ENCODE results near the gene C18orf63. TPM values are rescaled to one million over a fixed set of nuclear protein-coding genes. Genes with fewer than 3 reads are reported as not detected.
"Not testable (repeated sequence)": the region's sequence is repeated elsewhere in the genome, so short reads cannot be mapped to it uniquely, and the experiment has no call there.

The C18orf63 gene
- total RNA-seq, 2 experiments from 2014 or later, result not detected

- no peak overlapping the region for H3K27ac Mint-ChIP-seq
- intact Hi-C loops (cut with micrococcal nuclease), result no loop called here
- H3K4me3 Mint-ChIP-seq, result no peak overlapping the region
- POLR2A ChIA-PET, result no interaction called here
- H3K36me3 Mint-ChIP-seq, result peaks cover 3% of the 10 kb centered on the region
- no peak for DNase-seq
- H3K9me3 Mint-ChIP-seq, result no peaks in the 10 kb centered on the region
- peaks cover 12% of the 10 kb centered on the region for H3K4me1 Mint-ChIP-seq (ENCODE audit: low read depth)
- CTCF ChIA-PET, result no interaction called here
- no peaks in the 10 kb centered on the region for H3K27me3 Mint-ChIP-seq
Observed at GRCh38 chr18:74289137-74289536, 26.5 kb upstream of the C18orf63 start.

DNA sequence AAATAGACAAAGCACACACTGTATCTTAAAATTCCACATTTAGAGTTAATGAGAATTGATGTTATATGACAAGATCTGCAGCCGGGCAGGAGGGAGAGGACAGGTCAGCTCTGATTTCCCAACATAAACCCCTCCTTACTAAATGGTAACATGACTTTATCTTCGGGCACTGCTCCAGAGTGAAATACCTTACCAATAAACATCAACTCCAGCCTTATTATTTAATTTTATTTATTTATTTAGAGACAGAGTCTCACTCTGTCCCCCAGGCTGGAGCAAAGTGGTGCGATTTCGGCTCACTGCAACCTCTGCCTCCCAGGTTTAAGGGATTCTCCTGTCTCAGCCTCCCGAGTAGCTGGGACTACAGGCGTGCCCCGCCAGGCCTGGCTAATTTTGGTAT is 25.6 kb upstream of the C18orf63 start:
- peak overlapping the region; percentile 88 for H3K4me3 Mint-ChIP-seq
- intact Hi-C loops (cut with micrococcal nuclease), result loop anchor here (5.0 kb wide), 1 partner anchor 82 kb away; no protein-coding TSS in a partner anchor
- POLR2A ChIA-PET, result no interaction called here

DNA sequence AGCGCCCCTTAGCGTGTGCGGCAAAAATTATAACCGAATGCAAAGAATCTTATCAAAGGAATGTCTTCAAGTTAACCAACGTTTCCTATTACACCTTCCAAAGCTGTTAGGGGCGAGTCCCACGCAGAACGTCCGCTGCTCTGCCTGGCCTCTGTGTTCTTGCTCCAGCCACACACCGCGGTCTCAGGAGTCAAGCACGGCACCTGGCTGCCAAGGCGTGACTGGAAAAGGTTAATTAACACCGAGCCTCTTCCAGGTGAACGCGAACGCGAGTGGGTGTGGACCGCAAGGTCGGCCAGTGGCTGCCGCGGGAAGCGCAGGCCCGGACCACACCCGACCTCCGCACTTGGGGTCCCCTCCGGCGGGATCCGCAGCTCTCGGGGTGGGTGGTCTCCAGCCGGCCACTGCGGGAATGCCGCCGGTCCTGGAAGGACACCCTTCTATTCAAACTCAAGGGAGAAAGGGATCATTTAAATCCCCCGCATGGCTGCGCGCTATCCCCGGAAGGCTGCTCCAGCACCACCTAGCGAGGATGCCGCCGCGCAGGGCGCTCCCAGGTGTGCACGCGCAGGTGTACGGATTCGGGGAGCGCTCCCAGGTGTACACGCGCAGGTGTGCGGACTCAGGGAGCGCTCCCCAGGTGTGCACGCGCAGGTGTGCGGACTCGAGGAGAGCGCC is 24.7 kb upstream of the C18orf63 start:
- Mint-ChIP-seq H3K36me3 (peaks cover 3% of the 10 kb centered on the region), H3K4me3 (peak overlapping the region; percentile 88), H3K27me3 (no peaks in the 10 kb centered on the region), H3K27ac (no peak overlapping the region), H3K9me3 (no peaks in the 10 kb centered on the region), H3K4me1 (ENCODE audit: low read depth) (peaks cover 12% of the 10 kb centered on the region)
- POLR2A ChIA-PET, result no interaction called here
- no peak for DNase-seq
- CTCF ChIA-PET, result no interaction called here
- intact Hi-C loops (cut with micrococcal nuclease), result loop anchor here (5.0 kb wide), 1 partner anchor 81 kb away; no protein-coding TSS in a partner anchor

More for the DNA sequence above, 25.6 kb upstream of the C18orf63 start:
- CTCF ChIA-PET, result no interaction called here
- Mint-ChIP-seq H3K36me3 (peaks cover 3% of the 10 kb centered on the region), H3K27me3 (no peaks in the 10 kb centered on the region), H3K27ac (no peak overlapping the region), H3K9me3 (no peaks in the 10 kb centered on the region), H3K4me1 (ENCODE audit: low read depth) (peaks cover 12% of the 10 kb centered on the region)
- no peak for DNase-seq

GRCh38 chr18:74291472-74291770 is 24.2 kb upstream of the C18orf63 start:
- Mint-ChIP-seq H3K27me3 (no peaks in the 10 kb centered on the region), H3K27ac (no peak overlapping the region), H3K36me3 (peaks cover 3% of the 10 kb centered on the region), H3K4me1 (ENCODE audit: low read depth) (peaks cover 12% of the 10 kb centered on the region), H3K4me3 (peak overlapping the region; percentile 88), H3K9me3 (no peaks in the 10 kb centered on the region)
- no peak for DNase-seq
- ChIA-PET POLR2A (no interaction called here), CTCF (no interaction called here)
- intact Hi-C loops (cut with micrococcal nuclease), result loop anchor here (5.0 kb wide), 1 partner anchor 81 kb away; no protein-coding TSS in a partner anchor

- Mint-ChIP-seq H3K27ac (peak within 1 kb of the TSS; percentile 57), H3K27me3 (no peaks in the 10 kb centered on the region), H3K4me3 (peak within 1 kb of the TSS; percentile 88), H3K9me3 (no peaks in the 10 kb centered on the region), H3K36me3 (peaks cover 3% of the 10 kb centered on the region), H3K4me1 (ENCODE audit: low read depth) (peaks cover 12% of the 10 kb centered on the region)
- CTCF ChIA-PET, result no interaction called here
- intact Hi-C loops (cut with micrococcal nuclease), result loop anchor here (1.0 to 5.0 kb wide), 5 partner anchors 80 to 305 kb away; partner anchors contain the start of genes TIMM21 and ZNF407
- DNase-seq, result peak; percentile 98
- POLR2A ChIA-PET, result no interaction called here
Observed at GRCh38 chr18:74291771-74292540, 23.7 kb upstream of the C18orf63 start, which contains the start of gene CYB5A. Gene CYB5A (minus strand): TSS chr18:74291963. CDS start chr18:74291875, 88 bp downstream.

DNA sequence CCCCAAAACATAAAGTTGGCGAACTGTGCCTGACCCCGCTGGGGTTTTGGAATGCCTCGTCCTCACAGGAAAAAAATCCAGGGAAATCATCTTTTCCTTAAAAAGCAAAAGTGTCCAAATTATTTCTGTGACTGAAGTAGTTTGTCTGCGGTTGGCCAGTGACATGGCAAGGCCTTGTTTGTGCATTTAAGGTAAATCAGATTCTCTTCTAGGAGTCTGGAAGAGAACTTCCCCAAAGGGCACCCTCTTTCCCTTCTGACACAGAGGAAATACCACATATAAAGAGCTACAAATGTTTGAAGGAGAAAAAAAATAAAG is 23.1 kb upstream of the C18orf63 start:
- H3K36me3 Mint-ChIP-seq, result peaks cover 3% of the 10 kb centered on the region
- CTCF ChIA-PET, result no interaction called here
- no peaks in the 10 kb centered on the region for H3K27me3 Mint-ChIP-seq
- POLR2A ChIA-PET, result no interaction called here
- no peak for DNase-seq
- intact Hi-C loops (cut with micrococcal nuclease), result loop anchor here (1.0 to 5.0 kb wide), 5 partner anchors 80 to 305 kb away; partner anchors contain the start of genes TIMM21 and ZNF407
- peak overlapping the region; percentile 88 for H3K4me3 Mint-ChIP-seq
- peaks cover 12% of the 10 kb centered on the region for H3K4me1 Mint-ChIP-seq (ENCODE audit: low read depth)
- H3K9me3 Mint-ChIP-seq, result no peaks in the 10 kb centered on the region
- H3K27ac Mint-ChIP-seq, result no peak overlapping the region

GRCh38 chr18:74292982-74293381 is 22.7 kb upstream of the C18orf63 start:
- DNase-seq, CTCF ChIA-PET, H3K36me3 Mint-ChIP-seq, POLR2A ChIA-PET, H3K9me3 Mint-ChIP-seq, H3K27me3 Mint-ChIP-seq, H3K27ac Mint-ChIP-seq: not testable (repeated sequence)
- intact Hi-C loops (cut with micrococcal nuclease), result loop anchor here (1.0 to 5.0 kb wide), 5 partner anchors 79 to 304 kb away; partner anchors contain the start of genes TIMM21 and ZNF407
- H3K4me3 Mint-ChIP-seq, result peak overlapping the region; percentile 88
- H3K4me1 Mint-ChIP-seq (ENCODE audit: low read depth), result peaks cover 11% of the 10 kb centered on the region

GRCh38 chr18:74294526-74294925 is 21.1 kb upstream of the C18orf63 start:
- DNase-seq, result no peak
- H3K27me3 Mint-ChIP-seq, result no peaks in the 10 kb centered on the region
- H3K36me3 Mint-ChIP-seq, result peaks cover 3% of the 10 kb centered on the region
- H3K27ac Mint-ChIP-seq, result no peak overlapping the region
- ChIA-PET CTCF (no interaction called here), POLR2A (no interaction called here)
- intact Hi-C loops (cut with micrococcal nuclease), result loop anchor here (5.0 kb wide), 1 partner anchor 78 kb away; no protein-coding TSS in a partner anchor
- no peaks in the 10 kb centered on the region for H3K9me3 Mint-ChIP-seq
- H3K4me1 Mint-ChIP-seq (ENCODE audit: low read depth), result peaks cover 11% of the 10 kb centered on the region
- H3K4me3 Mint-ChIP-seq, result no peak overlapping the region

DNA sequence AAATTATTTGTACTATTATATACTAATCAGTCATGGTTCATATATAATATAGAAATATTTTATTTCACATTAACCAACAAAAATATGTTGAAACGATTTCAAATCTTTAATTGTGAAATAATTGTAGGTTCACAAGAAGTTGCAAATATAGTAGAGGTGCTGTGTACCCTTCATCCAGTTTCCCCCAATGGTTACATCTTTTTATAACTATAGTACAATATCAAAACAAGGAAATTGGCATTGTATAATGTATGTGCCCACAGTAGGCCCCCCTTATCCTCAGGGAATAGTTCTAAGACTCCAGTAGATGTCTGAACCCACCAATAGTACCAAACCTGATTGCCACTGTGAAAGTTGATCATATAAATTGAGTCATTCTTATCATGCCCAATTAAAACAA is 16.5 kb upstream of the C18orf63 start:
- DNase-seq, result no peak
- no peak overlapping the region for H3K27ac Mint-ChIP-seq
- ChIA-PET CTCF (no interaction called here), POLR2A (no interaction called here)
- intact Hi-C loops (cut with micrococcal nuclease), result no loop called here
- H3K4me1 Mint-ChIP-seq (ENCODE audit: low read depth), result no peaks in the 10 kb centered on the region
- no peaks in the 10 kb centered on the region for H3K36me3 Mint-ChIP-seq
- H3K27me3 Mint-ChIP-seq, result no peaks in the 10 kb centered on the region
- no peaks in the 10 kb centered on the region for H3K9me3 Mint-ChIP-seq
- H3K4me3 Mint-ChIP-seq, result no peak overlapping the region

- POLR2A ChIA-PET, result no interaction called here
- no peaks in the 10 kb centered on the region for H3K4me1 Mint-ChIP-seq (ENCODE audit: low read depth)
- H3K4me3 Mint-ChIP-seq, result no peak overlapping the region
- no peak overlapping the region for H3K27ac Mint-ChIP-seq
- intact Hi-C loops (cut with micrococcal nuclease), result no loop called here
- CTCF ChIA-PET, result no interaction called here
- no peaks in the 10 kb centered on the region for H3K27me3 Mint-ChIP-seq
- no peaks in the 10 kb centered on the region for H3K9me3 Mint-ChIP-seq
- DNase-seq, result no peak
- no peaks in the 10 kb centered on the region for H3K36me3 Mint-ChIP-seq
Observed at GRCh38 chr18:74299746-74300145, 15.9 kb upstream of the C18orf63 start.

DNA sequence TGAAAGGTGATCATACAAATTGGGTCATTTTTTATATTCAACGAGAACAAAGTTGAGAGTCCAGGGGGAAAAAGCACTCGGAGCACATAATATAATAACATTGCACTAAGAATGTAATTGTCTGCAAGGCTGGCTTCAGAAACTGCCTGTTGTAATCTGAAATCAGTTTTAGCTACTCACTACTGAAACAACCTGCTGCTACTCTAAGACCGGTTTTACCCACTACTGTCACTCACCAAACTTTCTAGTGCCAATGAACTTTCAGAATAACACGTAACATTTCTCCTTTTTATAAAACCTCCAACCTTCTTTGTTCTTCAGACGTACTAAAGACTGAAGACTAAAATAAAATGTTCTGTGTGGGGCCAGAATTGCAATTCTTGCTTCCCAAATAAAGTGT is 12.3 kb upstream of the C18orf63 start:
- H3K36me3 Mint-ChIP-seq, result no peaks in the 10 kb centered on the region
- no peaks in the 10 kb centered on the region for H3K9me3 Mint-ChIP-seq
- H3K4me3 Mint-ChIP-seq, result no peak overlapping the region
- no peak overlapping the region for H3K27ac Mint-ChIP-seq
- no peaks in the 10 kb centered on the region for H3K4me1 Mint-ChIP-seq (ENCODE audit: low read depth)
- H3K27me3 Mint-ChIP-seq, result peaks cover 11% of the 10 kb centered on the region
- intact Hi-C loops (cut with micrococcal nuclease), result no loop called here
- CTCF ChIA-PET, result no interaction called here
- DNase-seq, result no peak
- POLR2A ChIA-PET, result no interaction called here

DNA sequence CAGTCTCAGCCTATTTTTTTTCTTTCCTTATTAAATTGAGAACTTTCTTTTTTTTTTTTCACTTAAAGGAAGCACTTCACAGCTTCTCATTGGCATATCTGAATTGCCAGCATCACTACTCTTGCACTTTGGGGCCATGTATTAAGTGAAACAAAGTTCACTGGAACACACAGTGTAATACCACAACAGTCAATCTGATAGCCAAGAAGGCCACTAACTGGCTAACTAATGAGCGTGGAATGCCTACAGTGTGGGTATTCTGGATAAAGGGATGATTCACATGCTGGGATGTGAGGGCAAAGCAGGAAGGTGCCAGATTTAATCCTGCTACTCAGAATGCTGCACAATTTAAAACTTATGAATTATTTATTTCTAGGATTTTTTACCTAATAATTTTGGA is 11.7 kb upstream of the C18orf63 start:
- H3K9me3 Mint-ChIP-seq, result no peaks in the 10 kb centered on the region
- no peak for DNase-seq

More for the DNA sequence above, 11.7 kb upstream of the C18orf63 start:
- intact Hi-C loops (cut with micrococcal nuclease), result no loop called here
- no peak overlapping the region for H3K27ac Mint-ChIP-seq
- H3K4me3 Mint-ChIP-seq, result no peak overlapping the region
- peaks cover 15% of the 10 kb centered on the region for H3K27me3 Mint-ChIP-seq
- ChIA-PET CTCF (no interaction called here), POLR2A (no interaction called here)
- H3K36me3 Mint-ChIP-seq, result no peaks in the 10 kb centered on the region
- no peaks in the 10 kb centered on the region for H3K4me1 Mint-ChIP-seq (ENCODE audit: low read depth)
